ENCODE measurements around the gene SREBF1. TPM values are rescaled to one million over a fixed set of nuclear protein-coding genes. Genes with fewer than 3 reads are reported as not detected.

Gene SREBF1
- total RNA-seq, 1 donor from 2014 or later = 365 TPM

- peaks cover 6% of the 10 kb centered on the region for H3K9me3 Mint-ChIP-seq (ENCODE audit: unreplicated experiment)
- H3K4me3 Mint-ChIP-seq (ENCODE audit: unreplicated experiment) = no peak overlapping the region
- DNase-seq = no peak
- H3K36me3 Mint-ChIP-seq (ENCODE audit: unreplicated experiment) = no peaks in the 10 kb centered on the region
- H3K27ac Mint-ChIP-seq (ENCODE audit: unreplicated experiment) = no peak overlapping the region
- peaks cover 31% of the 10 kb centered on the region for H3K4me1 Mint-ChIP-seq (ENCODE audit: low read depth, unreplicated experiment)
- H3K27me3 Mint-ChIP-seq (ENCODE audit: unreplicated experiment) = peaks cover 7% of the 10 kb centered on the region
- no peak for TF ChIP-seq CTCF (IDR thresholded peaks at IDR 0.05; ENCODE audit: partially characterized antibody, unreplicated experiment)
These were observed 11.7 kb upstream of the SREBF1 start for GRCh38 chr17:17848311-17849082.

GRCh38 chr17:17847726-17848125 is 10.9 kb upstream of the SREBF1 start:
- Mint-ChIP-seq H3K27ac (ENCODE audit: unreplicated experiment) (no peak overlapping the region), H3K36me3 (ENCODE audit: unreplicated experiment) (no peaks in the 10 kb centered on the region), H3K9me3 (ENCODE audit: unreplicated experiment) (peaks cover 9% of the 10 kb centered on the region), H3K27me3 (ENCODE audit: unreplicated experiment) (peaks cover 10% of the 10 kb centered on the region), H3K4me3 (ENCODE audit: unreplicated experiment) (no peak overlapping the region), H3K4me1 (ENCODE audit: low read depth, unreplicated experiment) (peaks cover 35% of the 10 kb centered on the region)
- TF ChIP-seq CTCF (IDR thresholded peaks at IDR 0.05; ENCODE audit: partially characterized antibody, unreplicated experiment) = no peak
- no peak for DNase-seq

GRCh38 chr17:17847118-17847689 is 10.4 kb upstream of the SREBF1 start:
- H3K27me3 Mint-ChIP-seq (ENCODE audit: unreplicated experiment) = peaks cover 10% of the 10 kb centered on the region
- TF ChIP-seq CTCF (IDR thresholded peaks at IDR 0.05; ENCODE audit: partially characterized antibody, unreplicated experiment) = no peak
- H3K27ac Mint-ChIP-seq (ENCODE audit: unreplicated experiment) = no peak overlapping the region
- no peaks in the 10 kb centered on the region for H3K36me3 Mint-ChIP-seq (ENCODE audit: unreplicated experiment)
- H3K9me3 Mint-ChIP-seq (ENCODE audit: unreplicated experiment) = peaks cover 10% of the 10 kb centered on the region
- H3K4me3 Mint-ChIP-seq (ENCODE audit: unreplicated experiment) = no peak overlapping the region
- peaks cover 35% of the 10 kb centered on the region for H3K4me1 Mint-ChIP-seq (ENCODE audit: low read depth, unreplicated experiment)
- DNase-seq = no peak

- H3K4me1 Mint-ChIP-seq (ENCODE audit: low read depth, unreplicated experiment) = peaks cover 31% of the 10 kb centered on the region
- no peak for DNase-seq
- no peak for TF ChIP-seq CTCF (IDR thresholded peaks at IDR 0.05; ENCODE audit: partially characterized antibody, unreplicated experiment)
- peaks cover 7% of the 10 kb centered on the region for H3K9me3 Mint-ChIP-seq (ENCODE audit: unreplicated experiment)
- H3K4me3 Mint-ChIP-seq (ENCODE audit: unreplicated experiment) = no peak overlapping the region
- H3K27ac Mint-ChIP-seq (ENCODE audit: unreplicated experiment) = no peak overlapping the region
- no peaks in the 10 kb centered on the region for H3K36me3 Mint-ChIP-seq (ENCODE audit: unreplicated experiment)
- peaks cover 10% of the 10 kb centered on the region for H3K27me3 Mint-ChIP-seq (ENCODE audit: unreplicated experiment)
These were observed 9.9 kb upstream of the SREBF1 start for GRCh38 chr17:17846645-17847044.

- no peak overlapping the region for H3K27ac Mint-ChIP-seq (ENCODE audit: unreplicated experiment)
- H3K4me1 Mint-ChIP-seq (ENCODE audit: low read depth, unreplicated experiment) = peaks cover 29% of the 10 kb centered on the region
- no peak for TF ChIP-seq CTCF (IDR thresholded peaks at IDR 0.05; ENCODE audit: partially characterized antibody, unreplicated experiment)
- peaks cover 9% of the 10 kb centered on the region for H3K9me3 Mint-ChIP-seq (ENCODE audit: unreplicated experiment)
- H3K4me3 Mint-ChIP-seq (ENCODE audit: unreplicated experiment) = no peak overlapping the region
- peaks cover 10% of the 10 kb centered on the region for H3K27me3 Mint-ChIP-seq (ENCODE audit: unreplicated experiment)
- DNase-seq = no peak
- H3K36me3 Mint-ChIP-seq (ENCODE audit: unreplicated experiment) = no peaks in the 10 kb centered on the region
These were observed 9.2 kb upstream of the SREBF1 start for GRCh38 chr17:17846003-17846402.

All from glutamatergic neuron (in vitro differentiated cells).